Choroid plexus epithelial cell (primary cell): ENCODE measurements around the gene NTF4.
A peak's percentile ranks its signal among the peaks of the same experiment; 100 is the strongest.

ENCODE experiments used
- DNase-seq: peaks from one replicate; pipeline ENCODE4 v3.0.0-alpha.2; 2010; ENCODE audit warnings: low read depth
- H3K4me3 ChIP-seq: 2 replicates; pipeline ENCODE4 v1.5.1; 2011; ENCODE audit warnings: low read depth, mild to moderate bottlenecking, control low read depth, low read length, moderate library complexity
- TF ChIP-seq, protein P1 (sequence below): conservative IDR thresholded peaks from 2 replicates; pipeline ENCODE4 v1.5.1; 2011; ENCODE audit warnings: low read depth, mild to moderate bottlenecking, control low read depth, inconsistent platforms, low read length, moderate library complexity

NTF4 gene

DNA sequence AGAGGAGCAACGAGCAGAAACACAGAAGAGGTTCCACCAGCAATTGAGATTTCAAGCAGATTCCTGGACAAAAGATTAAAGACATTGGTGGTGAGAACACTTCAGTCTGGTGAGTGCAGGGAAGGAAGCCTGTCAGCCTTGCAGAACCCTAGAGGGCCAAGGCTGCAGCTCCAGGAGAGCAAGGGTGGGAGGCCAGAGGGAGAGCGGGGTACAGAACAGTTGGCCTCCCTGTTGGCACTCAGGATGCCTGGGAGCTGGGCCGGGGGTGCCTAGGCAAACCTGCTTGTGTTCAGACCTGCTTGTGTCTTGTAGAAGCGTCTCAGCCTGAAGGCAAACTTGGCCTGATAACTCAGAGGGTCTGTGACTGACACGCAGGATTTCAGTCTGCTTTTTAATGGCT is 44.4 kb upstream of the NTF4 start:
- TF ChIP-seq, protein P1, sequence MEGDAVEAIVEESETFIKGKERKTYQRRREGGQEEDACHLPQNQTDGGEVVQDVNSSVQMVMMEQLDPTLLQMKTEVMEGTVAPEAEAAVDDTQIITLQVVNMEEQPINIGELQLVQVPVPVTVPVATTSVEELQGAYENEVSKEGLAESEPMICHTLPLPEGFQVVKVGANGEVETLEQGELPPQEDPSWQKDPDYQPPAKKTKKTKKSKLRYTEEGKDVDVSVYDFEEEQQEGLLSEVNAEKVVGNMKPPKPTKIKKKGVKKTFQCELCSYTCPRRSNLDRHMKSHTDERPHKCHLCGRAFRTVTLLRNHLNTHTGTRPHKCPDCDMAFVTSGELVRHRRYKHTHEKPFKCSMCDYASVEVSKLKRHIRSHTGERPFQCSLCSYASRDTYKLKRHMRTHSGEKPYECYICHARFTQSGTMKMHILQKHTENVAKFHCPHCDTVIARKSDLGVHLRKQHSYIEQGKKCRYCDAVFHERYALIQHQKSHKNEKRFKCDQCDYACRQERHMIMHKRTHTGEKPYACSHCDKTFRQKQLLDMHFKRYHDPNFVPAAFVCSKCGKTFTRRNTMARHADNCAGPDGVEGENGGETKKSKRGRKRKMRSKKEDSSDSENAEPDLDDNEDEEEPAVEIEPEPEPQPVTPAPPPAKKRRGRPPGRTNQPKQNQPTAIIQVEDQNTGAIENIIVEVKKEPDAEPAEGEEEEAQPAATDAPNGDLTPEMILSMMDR: no peak
- no peak for DNase-seq
- no peak overlapping the region for H3K4me3 ChIP-seq

DNA sequence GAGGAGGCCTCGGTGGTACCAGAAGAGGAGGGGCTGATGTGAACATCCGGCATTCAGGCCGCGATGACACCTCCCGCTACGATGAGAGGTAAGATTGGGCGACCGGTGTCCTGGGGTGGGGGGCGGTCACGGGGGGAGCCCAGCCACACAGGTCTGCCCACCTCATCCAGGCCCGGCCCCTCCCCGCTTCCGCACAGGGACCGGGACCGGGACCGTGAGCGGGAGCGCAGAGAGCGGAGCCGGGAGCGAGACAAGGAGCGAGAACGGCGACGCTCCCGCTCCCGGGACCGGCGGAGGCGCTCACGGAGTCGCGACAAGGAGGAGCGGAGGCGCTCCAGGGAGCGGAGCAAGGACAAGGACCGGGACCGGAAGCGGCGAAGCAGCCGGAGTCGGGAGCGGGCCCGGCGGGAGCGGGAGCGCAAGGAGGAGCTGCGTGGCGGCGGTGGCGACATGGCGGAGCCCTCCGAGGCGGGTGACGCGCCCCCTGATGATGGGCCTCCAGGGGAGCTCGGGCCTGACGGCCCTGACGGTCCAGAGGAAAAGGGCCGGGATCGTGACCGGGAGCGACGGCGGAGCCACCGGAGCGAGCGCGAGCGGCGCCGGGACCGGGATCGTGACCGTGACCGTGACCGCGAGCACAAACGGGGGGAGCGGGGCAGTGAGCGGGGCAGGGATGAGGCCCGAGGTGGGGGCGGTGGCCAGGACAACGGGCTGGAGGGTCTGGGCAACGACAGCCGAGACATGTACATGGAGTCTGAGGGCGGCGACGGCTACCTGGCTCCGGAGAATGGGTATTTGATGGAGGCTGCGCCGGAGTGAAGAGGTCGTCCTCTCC is 43.2 kb upstream of the NTF4 start:
- no peak overlapping the region for H3K4me3 ChIP-seq
- TF ChIP-seq, protein P1: no peak
- no peak for DNase-seq

DNA sequence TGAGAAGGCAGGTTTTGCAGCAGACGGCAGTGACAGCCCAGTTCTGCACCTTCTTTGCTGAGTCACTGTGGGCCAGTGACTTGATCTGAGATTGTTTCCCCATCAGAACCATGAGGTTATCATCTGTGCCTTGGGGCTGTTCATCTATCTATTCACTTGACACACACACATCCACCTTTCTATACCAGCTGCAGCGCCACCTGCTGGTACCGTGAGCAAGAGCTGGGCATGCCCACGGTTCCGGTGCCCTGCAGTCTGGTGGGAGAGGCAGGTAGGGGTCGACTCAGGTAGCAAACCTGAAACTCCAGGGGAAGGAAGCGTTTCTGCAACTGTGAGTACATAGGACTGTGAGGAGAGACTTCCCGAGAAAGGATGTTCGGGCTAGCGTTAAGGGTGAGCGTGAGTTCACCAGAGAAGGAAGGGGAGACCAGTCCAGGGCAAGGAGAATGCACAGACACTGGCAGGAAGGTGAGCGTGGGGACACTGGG is 42.1 kb upstream of the NTF4 start:
- no peak overlapping the region for H3K4me3 ChIP-seq
- TF ChIP-seq, protein P1: peak; percentile 85
- DNase-seq: peak; percentile 66

DNA sequence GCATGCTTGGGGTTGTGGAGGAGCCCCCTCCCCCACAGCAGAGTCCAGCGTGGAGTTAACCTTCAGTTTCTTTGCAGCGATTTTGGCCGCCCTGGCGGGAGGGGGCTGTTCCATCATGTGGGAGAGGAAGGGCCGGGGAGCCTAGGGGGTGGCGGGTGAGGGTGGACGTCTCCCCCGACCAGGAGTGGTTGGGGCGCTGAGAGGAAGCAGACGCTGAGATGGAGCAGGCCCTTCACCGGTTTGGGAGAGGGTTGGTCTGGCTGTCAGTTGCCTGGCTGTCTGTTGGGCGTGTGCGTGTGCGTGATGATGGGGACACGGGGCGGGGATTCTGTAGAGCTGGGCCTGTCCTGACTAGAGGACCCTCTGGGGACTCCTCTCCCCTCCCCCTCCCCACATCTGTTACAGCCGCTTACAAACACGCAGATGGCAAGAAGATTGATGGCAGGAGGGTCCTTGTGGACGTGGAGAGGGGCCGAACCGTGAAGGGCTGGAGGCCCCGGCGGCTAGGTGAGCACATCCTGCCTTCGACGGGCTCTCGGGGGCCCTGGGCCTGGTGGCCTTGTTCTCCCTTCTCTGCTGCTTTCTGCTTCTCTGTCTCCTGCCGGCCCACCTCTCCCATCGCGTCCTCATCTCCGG is 39.7 kb upstream of the NTF4 start:
- TF ChIP-seq, protein P1: no peak
- DNase-seq: no peak
- no peak overlapping the region for H3K4me3 ChIP-seq

DNA sequence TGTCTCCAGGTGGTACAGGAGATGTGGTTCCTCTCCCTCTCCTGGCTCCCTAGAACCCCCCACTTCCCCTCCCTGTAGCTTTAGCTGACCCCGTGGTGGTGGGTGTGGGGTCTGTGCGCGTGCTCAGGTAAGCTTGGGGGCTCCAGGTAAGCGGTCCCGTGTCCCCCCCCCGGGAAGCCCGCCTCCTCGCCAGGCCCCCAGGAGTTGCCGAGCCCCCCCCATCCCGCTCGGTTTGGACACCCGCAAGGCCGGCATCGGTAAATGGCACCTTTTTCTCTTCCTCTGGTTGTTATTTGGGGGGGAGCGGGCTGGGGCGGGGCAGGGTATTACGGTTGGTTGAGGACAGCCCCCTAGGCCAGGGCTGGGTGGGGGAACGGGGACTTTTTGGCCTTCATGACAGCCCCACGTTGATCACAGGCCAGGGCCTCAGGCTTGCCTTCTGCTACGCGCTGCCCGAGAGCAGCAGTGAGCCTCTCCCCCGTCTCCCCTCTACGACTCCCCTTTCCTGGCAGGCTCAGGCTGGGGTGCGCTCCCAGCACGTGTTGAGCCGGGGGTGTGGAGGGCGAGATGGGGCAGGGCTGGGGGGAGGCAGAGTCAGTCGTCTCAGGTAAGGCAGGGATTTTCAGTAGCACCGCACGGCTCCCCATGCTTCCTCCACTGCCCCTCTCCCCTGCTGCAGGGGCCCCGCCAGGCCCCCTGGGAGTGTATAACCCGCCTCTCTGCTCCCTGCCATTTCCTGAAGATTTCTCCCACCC is 38.9 kb upstream of the NTF4 start:
- no peak for DNase-seq
- H3K4me3 ChIP-seq: no peak overlapping the region
- TF ChIP-seq, protein P1: no peak

DNA sequence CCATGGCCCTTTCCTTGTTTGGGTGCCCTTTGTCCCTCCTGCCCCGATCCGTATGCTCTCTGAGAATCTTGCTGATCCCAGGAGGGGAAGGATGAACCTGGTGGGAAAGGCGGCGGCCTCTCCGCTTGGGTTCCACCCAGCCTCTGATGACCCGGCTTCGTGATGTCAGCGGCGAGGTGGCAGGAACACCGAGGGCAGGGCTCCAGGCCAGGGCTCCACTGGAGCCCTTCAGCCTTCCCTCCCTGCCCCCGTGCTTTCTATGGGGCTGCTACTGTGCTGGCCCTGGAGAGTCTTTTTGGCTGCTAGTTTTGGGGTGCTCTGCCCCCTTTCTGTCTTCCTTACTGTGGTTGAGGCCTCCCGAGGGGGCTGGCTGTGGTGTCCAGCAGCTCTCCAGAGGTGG is 37.7 kb upstream of the NTF4 start:
- H3K4me3 ChIP-seq: no peak overlapping the region
- DNase-seq: no peak
- TF ChIP-seq, protein P1: no peak
